Articular chondrocyte of knee joint (primary cell): ENCODE results near the gene DDIAS. TPM values are rescaled to one million over a fixed set of nuclear protein-coding genes. Genes with fewer than 3 reads are reported as not detected.

Experiments
- total RNA-seq: library from RNA; depleted of rRNA; stranded (reverse); fragments of >200 nt; gene quantifications from 2 replicates; pipeline ENCODE4 v1.2.3, GENCODE V29; 2012

Gene DDIAS
- 2.6 and 3.1 TPM in 2 replicates for total RNA-seq

GRCh38 chr11:82901165-82901921 is at the start of gene DDIAS:
TSS of gene DDIAS (plus strand) at chr11:82901736. CDS start at chr11:82914739, 13,003 bp downstream.

DNA sequence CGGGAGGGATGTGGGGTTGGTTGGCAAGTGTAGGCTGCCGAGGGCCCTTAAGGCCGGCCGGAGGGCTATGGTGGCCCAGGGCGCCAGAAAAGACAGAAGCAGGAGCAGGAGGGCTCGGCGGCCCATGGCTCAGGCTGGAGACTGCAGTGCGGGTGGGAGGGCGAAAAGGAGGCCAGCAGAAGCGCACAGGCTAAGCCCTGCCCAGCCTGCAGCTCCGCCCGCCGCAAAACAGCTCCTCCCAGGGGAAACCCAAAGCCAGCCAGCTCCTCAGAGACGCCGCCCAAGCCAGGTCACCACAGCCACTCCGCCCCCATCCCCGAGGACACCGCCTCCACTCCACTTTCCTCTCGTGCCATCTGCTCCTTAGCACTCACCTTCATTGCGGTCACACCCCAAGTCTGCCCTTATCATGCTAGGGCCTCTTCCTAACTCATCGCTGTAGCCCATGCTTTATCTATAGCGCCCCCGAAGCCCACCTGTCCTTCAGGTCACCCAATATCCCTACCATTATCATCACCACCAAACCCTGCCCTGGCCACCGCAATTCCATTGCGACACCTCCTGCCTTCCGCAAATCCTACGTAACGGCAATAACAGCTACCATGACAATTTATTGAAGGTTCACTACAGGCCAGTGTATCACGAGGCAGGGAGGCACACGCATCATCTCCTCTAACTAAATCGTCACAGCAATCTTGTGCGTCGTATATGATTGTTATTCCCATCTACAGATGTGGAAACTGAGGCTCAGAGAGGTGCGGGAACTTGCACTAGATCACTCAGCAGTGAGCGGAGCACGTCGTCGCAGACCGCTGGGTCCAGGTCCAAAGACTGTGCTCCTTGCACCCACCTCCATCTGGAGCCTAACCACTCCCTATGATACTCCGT is 1.0 kb upstream of the DDIAS start, which contains the start of gene PRCP:
Gene PRCP, minus strand, starts transcription at position 154 of the 888 bp plus-strand sequence. Its CDS starts 28 bp downstream, at position 126.

Other genes starting within 250 kb of the DDIAS start
- under 0.01 TPM in 1 of 2 replicates, not detected in the other for gene FAM181B, start 167.9 kb upstream of the DDIAS start, total RNA-seq
- gene PRCP, start 1.3 kb upstream of the DDIAS start, total RNA-seq, result 64.9 and 74.9 TPM in 2 replicates
- 31.4 and 37.4 TPM in 2 replicates for gene RAB30, start 170.2 kb downstream of the DDIAS start, total RNA-seq